Measurements from ENCODE around the gene LSS. TPM values are rescaled to one million over a fixed set of nuclear protein-coding genes. Genes with fewer than 3 reads are reported as not detected.

LSS gene
- total and polyA plus RNA-seq, 10 of the 15 experiments (the other 5 are each of a cell fraction or from before 2014, with no cell fraction given), result 2.9 to 82.4 (median 27.5) TPM

DNA sequence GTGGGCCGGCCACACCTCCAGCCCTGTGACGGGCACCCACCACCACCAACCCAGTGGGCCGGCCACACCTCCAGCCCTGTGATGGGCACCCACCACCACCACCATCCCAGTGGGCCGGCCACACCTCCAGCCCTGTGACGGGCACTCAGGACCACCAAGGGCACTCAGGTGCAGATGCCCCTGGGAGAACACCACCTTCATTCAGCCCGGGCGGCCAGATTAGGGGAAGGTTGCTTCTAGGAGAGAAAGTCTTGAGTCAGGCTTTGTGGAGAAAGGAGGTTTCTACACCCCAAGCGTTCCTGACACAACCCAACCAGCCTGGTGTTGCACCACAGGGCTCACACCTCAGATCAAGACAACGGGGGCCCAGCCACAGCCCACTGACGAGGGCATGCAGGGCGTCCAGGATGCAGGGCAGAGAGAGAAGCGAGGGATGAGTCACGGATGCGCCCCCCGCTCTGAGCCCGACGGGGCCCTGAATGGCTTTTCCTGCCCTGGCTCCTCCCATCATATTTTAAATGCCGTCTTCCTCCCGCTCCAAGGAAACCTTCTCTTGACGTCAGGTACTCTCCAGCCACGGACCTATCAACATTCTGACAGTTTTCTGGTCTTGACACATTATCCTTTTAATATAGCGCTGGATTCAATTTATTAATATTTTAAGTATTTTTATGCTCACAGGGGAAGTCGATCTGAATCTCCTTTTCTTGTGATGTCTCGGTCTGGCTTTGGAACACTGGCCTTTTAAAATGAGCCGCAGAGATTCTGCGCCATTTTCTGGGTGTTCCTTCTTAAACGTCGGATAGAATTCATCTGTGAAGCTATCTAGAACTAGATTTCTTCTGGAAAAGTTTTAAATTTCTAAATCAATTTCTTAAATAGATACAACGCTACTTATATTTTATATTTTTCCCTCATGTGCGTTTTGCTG, 43.7 kb downstream of the LSS start:
- Histone ChIP-seq H3K4me3 (peak overlapping the region; percentile 71), H3K79me2 (ENCODE audit: control insufficient read depth, insufficient read depth, low read length) (no peaks in the 10 kb centered on the region), H3K27ac (ENCODE audit: control insufficient read depth, insufficient read depth) (0 out of 2 replicates have a peak overlapping the region, but pooled peaks have one; percentile 10), H3K9ac (ENCODE audit: control insufficient read depth, insufficient read depth, low read length) (peak overlapping the region; percentile 28; the same call in 1 of the 2 replicates), H3K4me1 (ENCODE audit: control insufficient read depth, insufficient read depth, low read length) (no peaks in the 10 kb centered on the region; the same call in 1 of the 2 replicates), H3K36me3 (ENCODE audit: control insufficient read depth in 2 of 2, insufficient read depth in 2 of 2, low read length in 1 of 2) (peaks cover 0 to 4% of the 10 kb centered on the region in 2 experiments; a peak in 2 of 4 replicates), H3K27me3 (replicated peaks in 1 of 2; ENCODE audit: control insufficient read depth in 2 of 2, insufficient read depth in 2 of 2, low read length in 1 of 2) (no peaks in the 10 kb centered on the region), H2AFZ (ENCODE audit: control insufficient read depth, low read depth, low read length) (peak overlapping the region; percentile 85), H4K20me1 (ENCODE audit: control insufficient read depth, insufficient read depth) (no peaks in the 10 kb centered on the region), H3K9me3 (replicated peaks; ENCODE audit: control insufficient read depth, insufficient read depth, low read length) (no peaks in the 10 kb centered on the region), H3K4me2 (ENCODE audit: control insufficient read depth, insufficient read depth) (peak overlapping the region; percentile 89)
- ChIA-PET CTCF (no interaction called here), POLR2A (interaction anchor here (0.6 kb wide), 1 partner anchor 43 kb away, joined by 3 read pairs; no protein-coding TSS in a partner anchor), SMC1A (ENCODE audit: uncharacterized antibody, unreplicated experiment) (no interaction called here), RAD21 (ENCODE audit: unreplicated experiment) (no interaction called here)
- WGBS (ENCODE audit: insufficient coverage, insufficient replicate concordance, low lambda C conversion rate, missing lambda C conversion rate), result 4% methylated on average over 30 of the region's 30 CpGs
- ATAC-seq, result peak; percentile 81
- intact Hi-C loops (cut with micrococcal nuclease; ENCODE audit: unreplicated experiment) (no loop called here), in situ Hi-C loops (cut with MboI) (no loop called here)
- DNase-seq (ENCODE audit: low read depth, low spot score), result peak; percentile 63
- BruUV-seq (replicated peaks), result no TSS peak
- FAIRE-seq, result no peak
- TF ChIP-seq SMARCA5 (IDR thresholded peaks at IDR 0.05) (0 out of 2 replicates have a peak, but pooled peaks have one; percentile 43), GATAD2B (conservative IDR thresholded peaks at IDR 0.05; ENCODE audit: low read depth) (peak; percentile 34; the same call in 1 of the 2 replicates), CEBPZ (IDR thresholded peaks at IDR 0.05; ENCODE audit: low read depth, low read length) (peak; percentile 92; the same call in 1 of the 2 replicates), NKRF (conservative IDR thresholded peaks at IDR 0.05) (peak; percentile 70), RB1 (IDR thresholded peaks at IDR 0.05; ENCODE audit: borderline replicate concordance) (peak; percentile 22; the same call in 1 of the 2 replicates), BHLHE40 (IDR thresholded peaks at IDR 0.05; ENCODE audit: borderline replicate concordance in 1 of 2, low read depth in 2 of 2, low read length in 1 of 2) (peak in 1 of 2 experiments; percentile 20; a peak in 1 of 4 replicates), MLLT1 (IDR thresholded peaks at IDR 0.05) (0 out of 2 replicates have a peak, but pooled peaks have one; percentile 17), CREB1 (IDR thresholded peaks at IDR 0.05; ENCODE audit: low read depth) (peak; percentile 66), LARP7 (IDR thresholded peaks at IDR 0.05) (0 out of 2 replicates have a peak, but pooled peaks have one; percentile 17), SIN3A (IDR thresholded peaks at IDR 0.05; ENCODE audit: low read depth, low read length) (0 out of 2 replicates have a peak, but pooled peaks have one; percentile 32), NFYB (IDR thresholded peaks at IDR 0.05; ENCODE audit: insufficient read depth, low read depth, low read length) (no peak; the same call in 1 of the 2 replicates)

Measured in GM12878 (cell line).